HUES6 (cell line): ENCODE measurements around the gene MEGF6.

ENCODE experiments used
- H3K27ac ChIP-seq: 2 replicates; pipeline ENCODE4 v1.7.0; 2013; ENCODE audit warnings: low read depth, mild to moderate bottlenecking, low read length, inconsistent platforms
- H3K27me3 ChIP-seq: 2 replicates; pipeline ENCODE4 v1.6.1; 2013; ENCODE audit warnings: low read length; ENCODE audit not compliant: control insufficient read depth, insufficient read depth
- H3K36me3 ChIP-seq: 2 replicates; pipeline ENCODE4 v1.6.1; 2013; ENCODE audit warnings: low read length; ENCODE audit not compliant: control insufficient read depth, insufficient read depth
- H3K4me1 ChIP-seq: 2 replicates; pipeline ENCODE4 v1.6.1; 2013; ENCODE audit warnings: low read length; ENCODE audit not compliant: control insufficient read depth, insufficient read depth
- H3K4me3 ChIP-seq: 2 replicates; pipeline ENCODE4 v1.5.1; 2013; ENCODE audit warnings: low read depth, low read length
- H3K9ac ChIP-seq: one replicate; pipeline ENCODE4 v1.6.1; 2013; ENCODE audit warnings: mild to moderate bottlenecking, low read length
- H3K9me3 ChIP-seq: 2 replicates; pipeline ENCODE4 v1.6.1; 2013; ENCODE audit warnings: low read depth, low read length; ENCODE audit not compliant: control insufficient read depth, insufficient read depth

Gene MEGF6

DNA sequence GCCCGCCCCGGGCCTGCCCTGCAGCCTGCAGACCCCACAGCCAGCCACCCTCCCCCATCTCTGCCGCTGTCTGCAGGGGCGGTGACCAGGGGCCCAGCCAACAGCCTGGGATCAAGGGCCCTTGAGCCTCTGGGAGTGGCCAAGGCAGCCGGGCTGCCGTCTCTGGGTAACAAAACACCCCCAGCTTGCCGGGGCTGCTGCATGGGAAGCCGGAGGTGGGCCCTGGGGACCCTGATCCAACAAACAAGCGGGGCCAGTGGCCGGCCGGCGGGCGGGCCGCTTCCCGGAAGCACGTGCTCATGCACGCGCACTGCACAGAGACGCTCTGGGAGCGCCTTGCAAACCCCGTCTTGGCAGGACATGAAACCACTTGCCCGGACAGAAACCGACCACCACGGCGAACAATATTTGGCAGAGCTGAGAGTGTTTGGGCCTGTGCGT is 13.2 kb downstream of the MEGF6 start:
- Histone ChIP-seq H3K9ac (no peak overlapping the region), H3K27ac (peak overlapping the region; percentile 51), H3K4me1 (peaks cover 25% of the 10 kb centered on the region)

DNA sequence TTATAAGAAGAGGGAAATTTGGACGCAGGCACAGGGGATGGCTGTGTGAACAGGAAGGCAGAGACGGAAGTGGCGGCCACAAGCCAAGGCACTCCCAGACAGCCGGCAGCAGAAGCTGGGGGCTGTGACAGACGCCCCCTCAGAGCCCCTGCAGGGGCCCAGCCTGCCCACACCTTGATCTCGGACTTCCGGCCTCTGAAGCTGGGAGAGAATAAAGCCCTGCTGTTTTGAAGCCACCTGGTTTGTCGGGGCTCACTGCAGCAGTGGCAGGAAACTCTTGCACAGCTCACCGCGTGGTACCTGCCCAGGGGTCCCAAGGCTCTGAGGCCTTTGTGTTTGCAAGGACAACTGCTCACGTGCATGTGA is 13.7 kb downstream of the MEGF6 start:
- Histone ChIP-seq H3K36me3 (no peaks in the 10 kb centered on the region), H3K9me3 (no peaks in the 10 kb centered on the region), H3K4me3 (no peak overlapping the region), H3K9ac (no peak overlapping the region), H3K27me3 (no peaks in the 10 kb centered on the region), H3K27ac (peak overlapping the region; percentile 51; the same call in 1 of the 2 replicates), H3K4me1 (peaks cover 28% of the 10 kb centered on the region)

More for the DNA sequence above, 13.2 kb downstream of the MEGF6 start:
- Histone ChIP-seq H3K36me3 (no peaks in the 10 kb centered on the region), H3K27me3 (no peaks in the 10 kb centered on the region), H3K4me3 (no peak overlapping the region), H3K9me3 (no peaks in the 10 kb centered on the region)

GRCh38 chr1:3596663-3597598 is 14.4 kb downstream of the MEGF6 start:
- Histone ChIP-seq H3K9me3 (no peaks in the 10 kb centered on the region), H3K27ac (0 out of 2 replicates have a peak overlapping the region, but pooled peaks have one; percentile 51), H3K27me3 (no peaks in the 10 kb centered on the region), H3K36me3 (no peaks in the 10 kb centered on the region), H3K4me3 (no peak overlapping the region), H3K9ac (no peak overlapping the region), H3K4me1 (peaks cover 28% of the 10 kb centered on the region)

DNA sequence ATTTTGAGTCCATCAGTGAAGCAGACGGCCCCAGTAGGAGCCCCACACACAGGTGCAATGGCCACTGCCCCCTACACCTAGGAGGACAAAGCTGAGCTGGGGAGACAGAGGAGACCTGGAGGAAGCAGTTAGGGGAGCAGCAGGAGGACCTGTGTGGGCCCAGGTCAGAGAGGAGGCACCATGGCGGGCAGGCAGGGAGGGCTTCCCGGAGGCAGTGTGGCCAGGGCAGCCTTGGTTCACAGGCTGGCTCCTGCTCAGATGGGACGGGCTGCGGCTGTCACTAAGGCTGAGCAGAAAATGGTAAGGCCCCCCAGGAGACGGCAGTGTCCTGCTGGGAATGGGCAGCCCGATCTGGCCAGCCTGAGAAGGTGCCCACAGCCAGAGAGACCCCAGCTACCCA is 15.4 kb downstream of the MEGF6 start:
- no peak overlapping the region for H3K9ac ChIP-seq
- H3K4me3 ChIP-seq: no peak overlapping the region
- H3K27ac ChIP-seq: no peak overlapping the region
- H3K4me1 ChIP-seq: peaks cover 28% of the 10 kb centered on the region
- no peaks in the 10 kb centered on the region for H3K9me3 ChIP-seq
- H3K36me3 ChIP-seq: no peaks in the 10 kb centered on the region
- H3K27me3 ChIP-seq: no peaks in the 10 kb centered on the region

- no peak overlapping the region for H3K9ac ChIP-seq
- H3K27ac ChIP-seq: no peak overlapping the region
- H3K4me1 ChIP-seq: peaks cover 38% of the 10 kb centered on the region
- no peak overlapping the region for H3K4me3 ChIP-seq
- H3K9me3 ChIP-seq: no peaks in the 10 kb centered on the region
- no peaks in the 10 kb centered on the region for H3K27me3 ChIP-seq
- H3K36me3 ChIP-seq: no peaks in the 10 kb centered on the region
Measured at GRCh38 chr1:3594706-3595377, 16.5 kb downstream of the MEGF6 start.

GRCh38 chr1:3593745-3594144 is 17.6 kb downstream of the MEGF6 start:
- Histone ChIP-seq H3K27ac (no peak overlapping the region), H3K4me3 (no peak overlapping the region), H3K27me3 (no peaks in the 10 kb centered on the region), H3K4me1 (peaks cover 36% of the 10 kb centered on the region), H3K9ac (no peak overlapping the region), H3K9me3 (no peaks in the 10 kb centered on the region), H3K36me3 (no peaks in the 10 kb centered on the region)

DNA sequence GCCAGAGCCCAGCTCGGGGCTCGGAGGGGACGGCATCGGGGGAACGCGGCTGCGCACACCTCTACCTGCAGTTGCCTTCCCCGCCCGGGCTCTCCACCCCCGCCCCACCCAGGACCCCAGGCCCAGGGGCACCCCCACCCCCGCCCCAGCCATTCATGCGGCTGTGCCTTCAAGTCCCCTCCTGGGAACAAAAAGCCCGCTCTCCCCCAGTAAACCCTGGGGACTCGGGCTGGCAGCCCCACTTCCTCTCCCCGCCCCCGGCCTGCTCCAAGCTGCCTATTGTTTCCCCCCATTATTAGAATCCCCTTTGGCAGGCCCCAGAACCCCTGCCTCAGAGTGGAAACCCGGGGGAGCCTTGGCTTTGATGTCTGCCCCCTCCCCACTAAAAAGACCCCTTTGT is 18.0 kb downstream of the MEGF6 start:
- Histone ChIP-seq H3K9me3 (no peaks in the 10 kb centered on the region), H3K36me3 (no peaks in the 10 kb centered on the region), H3K4me3 (no peak overlapping the region), H3K9ac (no peak overlapping the region), H3K4me1 (peaks cover 33% of the 10 kb centered on the region), H3K27me3 (no peaks in the 10 kb centered on the region), H3K27ac (no peak overlapping the region)

- H3K27me3 ChIP-seq: no peaks in the 10 kb centered on the region
- H3K4me1 ChIP-seq: peaks cover 21% of the 10 kb centered on the region; the same call in 1 of the 2 replicates
- no peak overlapping the region for H3K4me3 ChIP-seq
- no peak overlapping the region for H3K27ac ChIP-seq
- H3K9ac ChIP-seq: no peak overlapping the region
- no peaks in the 10 kb centered on the region; the same call in 1 of the 2 replicates for H3K9me3 ChIP-seq
- peaks cover under 1% of the 10 kb centered on the region for H3K36me3 ChIP-seq
Measured at GRCh38 chr1:3590951-3591865, 20.1 kb downstream of the MEGF6 start.

- Histone ChIP-seq H3K36me3 (peaks cover 7% of the 10 kb centered on the region), H3K27me3 (no peaks in the 10 kb centered on the region), H3K4me1 (peaks cover 21% of the 10 kb centered on the region; the same call in 1 of the 2 replicates), H3K9me3 (peaks cover 7% of the 10 kb centered on the region; the same call in 1 of the 2 replicates), H3K9ac (peak overlapping the region; percentile 9), H3K4me3 (no peak overlapping the region), H3K27ac (no peak overlapping the region)
Measured at GRCh38 chr1:3590139-3590763, 21.1 kb downstream of the MEGF6 start.

DNA sequence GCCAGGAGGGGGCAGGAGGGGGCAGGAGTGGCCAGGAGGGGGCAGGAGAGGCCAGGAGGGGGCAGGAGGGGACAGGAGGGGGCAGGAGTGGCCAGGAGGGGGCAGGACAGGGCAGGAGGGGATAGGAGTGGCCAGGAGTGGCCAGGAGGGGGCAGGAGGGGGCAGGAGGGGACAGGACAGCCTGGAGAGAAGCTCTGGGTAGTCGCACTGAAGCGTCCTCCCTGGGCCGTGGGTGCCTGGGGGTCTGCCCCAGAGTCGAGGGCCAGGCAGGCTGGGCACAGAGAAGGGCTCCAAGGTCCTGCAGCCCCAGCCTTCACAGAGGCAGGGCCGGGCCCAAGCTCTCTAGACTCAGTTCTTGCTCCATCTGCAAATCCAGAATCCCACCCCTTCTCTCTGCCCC is 22.9 kb downstream of the MEGF6 start:
- H3K4me1 ChIP-seq: peaks cover 16% of the 10 kb centered on the region; the same call in 1 of the 2 replicates
- H3K27ac ChIP-seq: no peak overlapping the region
- H3K9ac ChIP-seq: no peak overlapping the region
- H3K36me3 ChIP-seq: peaks cover 7% of the 10 kb centered on the region
- peaks cover 17% of the 10 kb centered on the region; the same call in 1 of the 2 replicates for H3K9me3 ChIP-seq
- no peak overlapping the region for H3K4me3 ChIP-seq
- no peaks in the 10 kb centered on the region for H3K27me3 ChIP-seq
